Memory B cell (primary cell): ENCODE measurements around the gene FLT3.

ENCODE experiments used
- ATAC-seq: fragments of 150-1000 bp; cut with Tn5 transposase; 2 replicates; pipeline ENCODE4 v1.10.0; 2021; ENCODE audit warnings: low read depth, mild to moderate bottlenecking, moderate library complexity
- DNase-seq, 2 donors: peaks; one replicate each; pipeline ENCODE4 v3.0.0; 2022; ENCODE audit warnings: low spot score in 2 of 2
- H3K27ac Mint-ChIP-seq: one replicate; pipeline ENCODE4 v1.8.0; 2022; ENCODE audit warnings: mild to moderate bottlenecking, moderate library complexity, mixed read lengths
- H3K27me3 Mint-ChIP-seq: one replicate; pipeline ENCODE4 v1.8.0; 2022; ENCODE audit warnings: mixed read lengths
- H3K36me3 Mint-ChIP-seq: one replicate; pipeline ENCODE4 v1.8.0; 2022; ENCODE audit warnings: mild to moderate bottlenecking, mixed read lengths
- H3K4me1 Mint-ChIP-seq: one replicate; pipeline ENCODE4 v1.8.0; 2022; ENCODE audit warnings: mixed read lengths
- H3K4me3 Mint-ChIP-seq: one replicate; pipeline ENCODE4 v1.8.0; 2022; ENCODE audit warnings: mild to moderate bottlenecking, moderate library complexity, mixed read lengths
- H3K9me3 Mint-ChIP-seq: one replicate; pipeline ENCODE4 v1.8.0; 2022; ENCODE audit warnings: mixed read lengths

The FLT3 gene

GRCh38 chr13:27985600-27985999, 114.8 kb downstream of the FLT3 start:
- H3K27ac Mint-ChIP-seq: no peak overlapping the region
- ATAC-seq: no peak
- H3K9me3 Mint-ChIP-seq: no peaks in the 10 kb centered on the region
- H3K27me3 Mint-ChIP-seq: peaks cover 26% of the 10 kb centered on the region
- no peak overlapping the region for H3K4me3 Mint-ChIP-seq
- no peaks in the 10 kb centered on the region for H3K36me3 Mint-ChIP-seq
- H3K4me1 Mint-ChIP-seq: peaks cover 6% of the 10 kb centered on the region
- DNase-seq: no peak

GRCh38 chr13:27982361-27982760, 118.0 kb downstream of the FLT3 start:
- no peak overlapping the region for H3K27ac Mint-ChIP-seq
- no peaks in the 10 kb centered on the region for H3K36me3 Mint-ChIP-seq
- no peak overlapping the region for H3K4me3 Mint-ChIP-seq
- DNase-seq (no peak), ATAC-seq (no peak)
- peaks cover 38% of the 10 kb centered on the region for H3K27me3 Mint-ChIP-seq
- no peaks in the 10 kb centered on the region for H3K9me3 Mint-ChIP-seq
- H3K4me1 Mint-ChIP-seq: peaks cover 20% of the 10 kb centered on the region

GRCh38 chr13:27981006-27981708, 119.2 kb downstream of the FLT3 start:
- H3K9me3 Mint-ChIP-seq: no peaks in the 10 kb centered on the region
- H3K4me1 Mint-ChIP-seq: peaks cover 20% of the 10 kb centered on the region
- peaks cover 38% of the 10 kb centered on the region for H3K27me3 Mint-ChIP-seq
- DNase-seq (no peak), ATAC-seq (no peak)
- H3K4me3 Mint-ChIP-seq: peak overlapping the region; percentile 69
- H3K36me3 Mint-ChIP-seq: no peaks in the 10 kb centered on the region
- H3K27ac Mint-ChIP-seq: peak overlapping the region; percentile 55

- Mint-ChIP-seq H3K27me3 (peaks cover 39% of the 10 kb centered on the region), H3K4me3 (peak overlapping the region; percentile 76), H3K36me3 (no peaks in the 10 kb centered on the region), H3K4me1 (peaks cover 24% of the 10 kb centered on the region), H3K27ac (peak overlapping the region; percentile 55), H3K9me3 (no peaks in the 10 kb centered on the region)
- no peak for DNase-seq
- ATAC-seq: peak; percentile 34
These were observed 119.9 kb downstream of the FLT3 start for GRCh38 chr13:27980280-27980998.

GRCh38 chr13:27979765-27980279, 120.6 kb downstream of the FLT3 start:
- DNase-seq: no peak
- H3K9me3 Mint-ChIP-seq: no peaks in the 10 kb centered on the region

GRCh38 chr13:27979001-27979643, 121.3 kb downstream of the FLT3 start:
- Mint-ChIP-seq H3K27ac (no peak overlapping the region), H3K4me1 (peaks cover 23% of the 10 kb centered on the region), H3K36me3 (no peaks in the 10 kb centered on the region), H3K4me3 (peak overlapping the region; percentile 76), H3K9me3 (no peaks in the 10 kb centered on the region), H3K27me3 (peaks cover 44% of the 10 kb centered on the region)
- no peak for DNase-seq
- ATAC-seq: no peak

More at GRCh38 chr13:27979765-27980279, 120.6 kb downstream of the FLT3 start:
- ATAC-seq: no peak
- H3K27ac Mint-ChIP-seq: no peak overlapping the region
- H3K27me3 Mint-ChIP-seq: peaks cover 43% of the 10 kb centered on the region
- H3K36me3 Mint-ChIP-seq: no peaks in the 10 kb centered on the region
- H3K4me1 Mint-ChIP-seq: peaks cover 24% of the 10 kb centered on the region
- H3K4me3 Mint-ChIP-seq: peak overlapping the region; percentile 76

GRCh38 chr13:27978301-27978968, 121.9 kb downstream of the FLT3 start:
- no peaks in the 10 kb centered on the region for H3K36me3 Mint-ChIP-seq
- H3K4me1 Mint-ChIP-seq: peaks cover 22% of the 10 kb centered on the region
- DNase-seq (no peak), ATAC-seq (no peak)
- no peak overlapping the region for H3K4me3 Mint-ChIP-seq
- no peaks in the 10 kb centered on the region for H3K9me3 Mint-ChIP-seq
- H3K27me3 Mint-ChIP-seq: peaks cover 43% of the 10 kb centered on the region
- H3K27ac Mint-ChIP-seq: no peak overlapping the region

GRCh38 chr13:27977476-27978300, 122.7 kb downstream of the FLT3 start:
- Mint-ChIP-seq H3K4me3 (peak overlapping the region; percentile 15), H3K36me3 (no peaks in the 10 kb centered on the region), H3K9me3 (no peaks in the 10 kb centered on the region), H3K27me3 (peaks cover 42% of the 10 kb centered on the region), H3K27ac (peak overlapping the region; percentile 35), H3K4me1 (peaks cover 22% of the 10 kb centered on the region)
- no peak for ATAC-seq
- DNase-seq: no peak

- Mint-ChIP-seq H3K4me3 (no peak overlapping the region), H3K4me1 (peaks cover 22% of the 10 kb centered on the region), H3K9me3 (no peaks in the 10 kb centered on the region), H3K36me3 (no peaks in the 10 kb centered on the region), H3K27ac (no peak overlapping the region), H3K27me3 (peaks cover 33% of the 10 kb centered on the region)
- ATAC-seq: no peak
- no peak for DNase-seq
These were observed 123.8 kb downstream of the FLT3 start for GRCh38 chr13:27976362-27977091.

GRCh38 chr13:27975564-27976361, 124.6 kb downstream of the FLT3 start:
- H3K27ac Mint-ChIP-seq: no peak overlapping the region

GRCh38 chr13:27973961-27974662, 126.3 kb downstream of the FLT3 start:
- no peaks in the 10 kb centered on the region for H3K36me3 Mint-ChIP-seq

More at GRCh38 chr13:27975564-27976361, 124.6 kb downstream of the FLT3 start:
- DNase-seq (no peak), ATAC-seq (no peak)
- H3K4me3 Mint-ChIP-seq: no peak overlapping the region
- H3K36me3 Mint-ChIP-seq: no peaks in the 10 kb centered on the region
- H3K27me3 Mint-ChIP-seq: peaks cover 33% of the 10 kb centered on the region
- H3K9me3 Mint-ChIP-seq: no peaks in the 10 kb centered on the region
- H3K4me1 Mint-ChIP-seq: peaks cover 19% of the 10 kb centered on the region

More at GRCh38 chr13:27973961-27974662, 126.3 kb downstream of the FLT3 start:
- DNase-seq (no peak), ATAC-seq (no peak)
- Mint-ChIP-seq H3K27ac (no peak overlapping the region), H3K4me3 (no peak overlapping the region), H3K9me3 (no peaks in the 10 kb centered on the region), H3K27me3 (peaks cover 35% of the 10 kb centered on the region), H3K4me1 (peaks cover 15% of the 10 kb centered on the region)
